Skeletal muscle tissue (tissue), 4 donors: ENCODE data around the gene RNU6-7. TPM values are rescaled to one million over a fixed set of nuclear protein-coding genes. Genes with fewer than 3 reads are reported as not detected.

ENCODE experiments used
- H3K27ac ChIP-seq: one replicate; pipeline ENCODE4 v1.7.0; 2013; ENCODE audit warnings: mild to moderate bottlenecking, low read depth, low read length, inconsistent platforms
- H3K27me3 ChIP-seq, 3 donors: one replicate each; pipeline ENCODE4 v1.7.0; 2013; ENCODE audit warnings: low read length in 3 of 3; ENCODE audit not compliant: control insufficient read depth in 3 of 3, insufficient read depth in 3 of 3
- H3K36me3 ChIP-seq, 3 donors: one replicate each; pipeline ENCODE4 v1.7.0; 2013; ENCODE audit warnings: low read length in 3 of 3; ENCODE audit not compliant: control insufficient read depth in 3 of 3, insufficient read depth in 3 of 3
- H3K4me1 ChIP-seq, 3 donors: one replicate each; pipeline ENCODE4 v1.7.0; 2013; ENCODE audit warnings: low read length in 3 of 3, mild to moderate bottlenecking in 3 of 3; ENCODE audit not compliant: control insufficient read depth in 3 of 3, insufficient read depth in 3 of 3
- H3K4me3 ChIP-seq, 3 donors: one replicate each; pipeline ENCODE4 v1.7.0; 2013; ENCODE audit warnings: low read length in 3 of 3
- H3K9ac ChIP-seq, 3 donors: one replicate each; pipeline ENCODE4 v1.7.0; 2013; ENCODE audit warnings: low read length in 3 of 3, mild to moderate bottlenecking in 3 of 3, moderate library complexity in 2 of 3, low read depth in 1 of 3
- H3K9me3 ChIP-seq, 3 donors: one replicate each; pipeline ENCODE4 v1.7.0; 2013; ENCODE audit warnings: low read length in 3 of 3; ENCODE audit not compliant: control insufficient read depth in 3 of 3
- total RNA-seq: library from RNA; depleted of rRNA; stranded (reverse); fragments of >200 nt; gene quantifications from one replicate; pipeline ENCODE4 v1.2.3, GENCODE V29; 2014
- donor health status: Osteomylitis.

RNU6-7 gene
- total RNA-seq, 1 donor from 2014 or later, result not detected

GRCh38 chr14:32190673-32191072 lies 11.2 kb upstream of the RNU6-7 start:
- Histone ChIP-seq H3K9ac (no peak overlapping the region), H3K4me3 (no peak overlapping the region), H3K27me3 (no peaks in the 10 kb centered on the region), H3K27ac (no peak overlapping the region), H3K9me3 (no peaks in the 10 kb centered on the region), H3K36me3 (no peaks in the 10 kb centered on the region), H3K4me1 (no peaks in the 10 kb centered on the region)

GRCh38 chr14:32192712-32193373 lies 9.0 kb upstream of the RNU6-7 start:
- no peaks in the 10 kb centered on the region for H3K9me3 ChIP-seq
- H3K27me3 ChIP-seq, result no peaks in the 10 kb centered on the region
- H3K4me1 ChIP-seq, result no peaks in the 10 kb centered on the region
- no peak overlapping the region for H3K4me3 ChIP-seq
- H3K9ac ChIP-seq, result no peak overlapping the region
- no peaks in the 10 kb centered on the region for H3K36me3 ChIP-seq
- no peak overlapping the region for H3K27ac ChIP-seq

GRCh38 chr14:32193532-32193931 lies 8.3 kb upstream of the RNU6-7 start:
- Histone ChIP-seq H3K4me1 (no peaks in the 10 kb centered on the region), H3K27me3 (no peaks in the 10 kb centered on the region), H3K9ac (no peak overlapping the region), H3K27ac (no peak overlapping the region), H3K36me3 (no peaks in the 10 kb centered on the region), H3K4me3 (no peak overlapping the region), H3K9me3 (no peaks in the 10 kb centered on the region)

- Histone ChIP-seq H3K4me1 (no peaks in the 10 kb centered on the region), H3K9ac (no peak overlapping the region), H3K27me3 (no peaks in the 10 kb centered on the region), H3K27ac (no peak overlapping the region), H3K36me3 (no peaks in the 10 kb centered on the region), H3K4me3 (no peak overlapping the region), H3K9me3 (no peaks in the 10 kb centered on the region)
Measured at GRCh38 chr14:32195636-32196035, 6.2 kb upstream of the RNU6-7 start.

DNA sequence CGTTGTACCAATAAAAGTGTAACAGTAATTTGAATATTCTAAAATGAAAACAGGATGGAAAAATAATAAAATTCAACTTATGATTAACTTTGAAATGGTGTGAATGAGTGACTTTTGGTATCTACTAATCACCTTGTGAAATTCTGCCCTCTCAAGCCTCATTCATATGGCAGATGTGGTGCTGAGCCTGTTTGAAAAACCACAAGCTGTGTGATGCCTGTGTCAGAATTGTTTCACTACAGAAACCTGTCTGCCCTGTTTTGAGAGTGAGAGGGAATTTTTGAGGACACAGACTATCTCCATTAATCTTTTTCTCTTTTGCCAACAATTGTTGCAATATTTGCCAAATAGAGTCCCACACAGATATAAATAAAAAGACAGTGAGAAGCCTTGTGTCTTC lies 3.9 kb upstream of the RNU6-7 start:
- Histone ChIP-seq H3K36me3 (no peaks in the 10 kb centered on the region), H3K4me1 (peaks cover 0 to 9% (median 2%) of the 10 kb centered on the region in 3 donors), H3K9me3 (no peaks in the 10 kb centered on the region), H3K27ac (no peak overlapping the region), H3K27me3 (no peaks in the 10 kb centered on the region), H3K4me3 (no peak overlapping the region), H3K9ac (no peak overlapping the region)

- Histone ChIP-seq H3K4me1 (peaks cover 2 to 14% (median 4%) of the 10 kb centered on the region in 3 donors), H3K36me3 (no peaks in the 10 kb centered on the region), H3K27me3 (no peaks in the 10 kb centered on the region), H3K9ac (peak overlapping the region; percentile 86 to 93 (median 92)), H3K4me3 (peak overlapping the region; percentile 74 to 94 (median 92)), H3K9me3 (no peaks in the 10 kb centered on the region), H3K27ac (peak overlapping the region; percentile 94)
Measured at GRCh38 chr14:32200368-32201192, 1.3 kb upstream of the RNU6-7 start.

- Histone ChIP-seq H3K4me3 (peak overlapping the region; percentile 74 to 94 (median 92)), H3K27ac (peak overlapping the region; percentile 94), H3K4me1 (peaks cover 2 to 14% (median 4%) of the 10 kb centered on the region in 3 donors), H3K36me3 (no peaks in the 10 kb centered on the region), H3K9ac (peak overlapping the region; percentile 86 to 93 (median 92)), H3K9me3 (no peaks in the 10 kb centered on the region), H3K27me3 (no peaks in the 10 kb centered on the region)
Measured at GRCh38 chr14:32201193-32201815, 541 bp upstream of the RNU6-7 start.

- H3K27ac ChIP-seq, result peak overlapping the region; percentile 94
- H3K4me3 ChIP-seq, result peak overlapping the region; percentile 74 to 94 (median 92)
- no peaks in the 10 kb centered on the region for H3K9me3 ChIP-seq
- H3K4me1 ChIP-seq, result peaks cover 2 to 14% (median 4%) of the 10 kb centered on the region in 3 donors
- H3K27me3 ChIP-seq, result no peaks in the 10 kb centered on the region
- peak overlapping the region; percentile 86 to 93 (median 92) for H3K9ac ChIP-seq
- H3K36me3 ChIP-seq, result no peaks in the 10 kb centered on the region
Measured at GRCh38 chr14:32202491-32202997, 699 bp downstream of the RNU6-7 start.

GRCh38 chr14:32202998-32203882 lies 1.4 kb downstream of the RNU6-7 start, which contains the start of gene RNU6-8:
TSS of gene RNU6-8 (minus strand) at chr14:32203269.
- H3K4me3 ChIP-seq, result peak within 1 kb of the TSS; percentile 74 to 94 (median 92)
- no peaks in the 10 kb centered on the region for H3K27me3 ChIP-seq
- H3K9ac ChIP-seq, result peak within 1 kb of the TSS; percentile 86 to 98 (median 92)
- peaks cover 2 to 14% (median 4%) of the 10 kb centered on the region in 3 donors for H3K4me1 ChIP-seq
- H3K9me3 ChIP-seq, result no peaks in the 10 kb centered on the region
- peak within 1 kb of the TSS; percentile 94 for H3K27ac ChIP-seq
- no peaks in the 10 kb centered on the region for H3K36me3 ChIP-seq
